Activated CD4-positive, alpha-beta T cell treated with anti-CD3 and anti-CD28 coated beads, Interleukin-2, Interleukin-4, amounts not matched to agents 100 ng/mL and 50 ng/mL, durations not matched to agents 16 hours and 8 hours (primary cell): ENCODE data around the gene METTL2A.
"Not testable (repeated sequence)": the region's sequence is repeated elsewhere in the genome, so short reads cannot be mapped to it uniquely, and the experiment has no call there.

Experiments
- DNase-seq: peaks from one replicate; pipeline ENCODE4 v3.0.0-alpha.2; 2020; ENCODE audit warnings: low spot score

The METTL2A gene

DNA sequence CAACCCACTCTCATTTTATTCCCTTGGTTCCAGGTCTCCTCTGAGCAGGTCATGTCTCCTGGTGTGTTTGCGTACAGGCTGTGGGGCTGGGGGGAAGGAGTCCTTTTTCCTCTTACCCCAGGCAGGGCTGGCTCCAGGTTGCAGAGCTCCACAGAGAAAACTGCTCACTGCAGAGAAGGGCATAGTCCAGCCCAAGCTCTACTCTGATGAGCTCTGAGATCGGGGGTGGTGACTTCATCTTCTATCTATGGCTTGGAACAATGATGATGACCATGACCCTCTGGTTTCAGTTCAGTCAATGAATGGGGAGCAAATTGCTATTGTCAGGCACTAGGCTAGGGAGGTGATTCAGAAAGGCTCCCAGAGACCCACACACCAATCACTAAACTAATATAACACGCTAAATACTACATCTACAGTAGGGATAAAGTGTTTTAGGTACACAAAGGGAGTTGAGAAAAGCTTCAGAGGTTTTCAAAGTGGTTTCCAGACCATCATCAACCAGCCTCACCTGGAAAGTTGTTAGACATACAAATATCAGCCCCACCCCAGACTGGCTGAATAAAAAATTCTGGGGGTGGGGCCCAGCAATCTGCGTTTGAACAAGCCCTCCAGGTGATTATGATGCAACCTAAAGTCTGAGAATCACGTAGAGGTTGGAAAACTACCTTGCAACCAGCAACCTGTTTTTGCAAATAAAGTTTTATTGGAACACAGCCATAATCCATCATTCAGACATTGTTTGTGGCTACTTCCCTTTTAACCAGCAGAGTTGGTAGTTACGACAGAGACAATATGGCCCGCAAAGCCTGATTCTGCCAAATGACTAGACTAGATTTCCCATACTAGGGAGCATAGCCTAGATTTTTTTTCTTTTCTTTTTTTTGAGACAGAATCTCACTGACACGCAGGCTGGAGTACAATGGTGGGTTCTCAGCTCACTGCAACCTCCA is 49.6 kb downstream of the METTL2A start:
- not testable (repeated sequence) for DNase-seq

DNA sequence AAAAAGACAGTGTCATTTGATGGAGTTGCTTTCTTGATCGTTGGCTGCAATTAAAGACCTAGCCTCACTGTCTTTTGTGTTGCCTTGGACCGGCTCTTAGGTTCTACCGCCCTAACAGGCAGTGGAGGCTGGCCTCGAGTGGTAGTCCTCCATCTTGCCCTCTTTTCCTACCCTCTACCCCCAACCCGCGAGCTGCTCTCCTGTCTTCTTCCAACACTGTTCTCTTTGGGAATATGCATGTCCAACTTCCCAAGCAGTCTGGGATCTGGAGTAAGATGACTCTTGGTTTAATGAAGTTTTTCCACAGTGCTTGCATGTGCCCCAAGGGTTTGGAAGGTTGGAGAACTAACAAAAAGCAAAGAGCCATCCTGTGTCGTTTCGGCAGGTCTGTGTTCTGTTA is 53.4 kb downstream of the METTL2A start:
- not testable (repeated sequence) for DNase-seq

DNA sequence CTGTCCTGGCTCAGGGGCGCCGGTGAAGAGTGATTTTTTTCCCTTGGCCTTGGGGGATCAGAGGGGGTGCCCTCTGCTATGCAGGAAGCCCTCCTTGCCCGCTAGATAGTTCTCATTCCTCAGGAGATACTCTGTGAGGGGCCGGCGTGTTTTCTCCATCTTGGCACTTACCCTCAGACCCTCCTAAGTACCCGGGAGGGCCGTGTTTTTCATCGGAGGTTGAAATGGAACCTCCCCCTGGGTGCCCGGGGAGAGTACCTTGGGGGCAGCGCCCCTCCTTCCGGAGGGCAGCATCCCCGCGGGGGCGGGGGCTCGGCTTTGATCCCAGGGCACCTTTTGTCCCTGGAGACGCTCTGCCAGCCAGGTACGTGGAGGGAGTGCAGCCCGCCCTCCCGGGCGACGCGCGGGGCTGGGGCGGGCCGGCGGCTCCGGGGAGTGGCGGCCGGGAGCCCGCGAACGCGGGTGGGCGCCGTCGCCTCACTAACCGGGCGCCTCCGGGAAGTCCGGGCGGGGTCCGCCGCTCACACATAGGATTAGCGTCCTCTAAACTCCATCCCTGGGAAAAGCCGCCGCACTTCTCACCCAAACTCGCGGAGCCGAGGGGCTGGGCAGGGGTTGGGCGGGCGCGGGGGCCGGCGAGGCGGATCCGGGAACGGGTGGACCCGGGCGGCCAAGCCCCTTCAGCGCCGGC is 54.2 kb downstream of the METTL2A start:
- DNase-seq: peak; percentile 25

DNA sequence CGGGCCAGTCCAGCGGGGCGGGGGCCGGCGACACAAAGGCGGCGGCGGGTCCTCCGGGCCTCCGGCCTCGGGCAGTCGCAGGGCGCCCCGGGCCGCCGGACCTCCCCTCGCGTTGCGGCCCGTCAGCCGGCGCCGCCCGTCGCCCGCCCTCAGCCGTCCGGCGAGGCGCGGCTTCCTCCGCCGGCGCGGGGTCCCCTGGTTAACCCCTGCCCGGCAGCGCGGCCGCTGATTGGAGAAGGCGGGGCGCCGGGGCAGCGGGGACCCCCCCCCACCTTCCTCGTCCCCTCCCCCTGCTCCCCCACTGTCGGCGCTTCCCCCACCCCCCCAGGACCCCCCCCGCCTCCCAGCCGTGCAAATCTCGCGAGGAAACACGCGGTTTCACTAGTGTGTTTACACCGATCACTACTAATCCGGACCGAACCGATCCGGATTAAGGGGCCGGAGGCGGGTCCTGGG is 54.8 kb downstream of the METTL2A start, which contains the start of gene TLK2:
Gene TLK2 (plus strand): TSS at position 402 of the 456 bp plus-strand sequence. CDS start 2,301 bp downstream, outside the sequence.
- DNase-seq: peak; percentile 76

DNA sequence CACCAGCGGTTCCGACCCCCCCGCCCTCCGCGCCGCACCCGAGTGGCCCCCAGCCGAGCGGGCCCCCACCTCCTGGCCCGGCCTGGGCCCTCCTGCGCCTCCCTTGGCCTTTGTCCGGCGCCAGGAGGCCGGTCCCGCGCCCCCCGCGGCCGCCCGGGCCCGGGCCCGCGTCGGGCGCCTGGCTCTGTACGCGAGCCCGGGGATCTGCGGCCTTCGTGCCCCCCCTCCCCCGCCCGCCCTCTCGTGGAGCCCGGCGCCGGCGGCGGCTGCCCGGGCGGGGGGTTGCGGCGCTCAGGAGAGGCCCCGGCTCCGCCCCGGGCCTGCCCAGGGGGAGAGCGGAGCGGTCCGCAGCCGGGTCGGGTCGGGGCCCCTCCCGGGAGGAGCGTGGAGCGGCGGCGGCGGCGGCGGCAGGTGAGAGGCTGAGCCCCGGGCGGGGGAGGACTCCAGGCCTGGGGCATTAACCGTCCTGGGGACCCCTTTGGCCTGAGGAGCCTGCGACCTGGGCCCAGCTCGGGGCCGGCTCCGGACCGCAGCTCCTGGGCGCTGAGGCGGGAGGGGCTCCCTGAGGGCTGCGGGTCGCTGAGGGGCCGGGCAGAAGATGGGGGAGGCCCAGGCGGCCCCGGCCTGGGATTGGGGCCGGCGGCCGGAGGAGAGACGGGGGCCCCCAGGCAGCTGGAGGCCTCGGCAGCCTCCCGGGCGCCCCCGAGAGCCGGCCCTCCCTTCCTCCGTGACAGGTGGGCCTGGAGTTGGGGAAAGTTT is 55.4 kb downstream of the METTL2A start:
- peak; percentile 17 for DNase-seq

DNA sequence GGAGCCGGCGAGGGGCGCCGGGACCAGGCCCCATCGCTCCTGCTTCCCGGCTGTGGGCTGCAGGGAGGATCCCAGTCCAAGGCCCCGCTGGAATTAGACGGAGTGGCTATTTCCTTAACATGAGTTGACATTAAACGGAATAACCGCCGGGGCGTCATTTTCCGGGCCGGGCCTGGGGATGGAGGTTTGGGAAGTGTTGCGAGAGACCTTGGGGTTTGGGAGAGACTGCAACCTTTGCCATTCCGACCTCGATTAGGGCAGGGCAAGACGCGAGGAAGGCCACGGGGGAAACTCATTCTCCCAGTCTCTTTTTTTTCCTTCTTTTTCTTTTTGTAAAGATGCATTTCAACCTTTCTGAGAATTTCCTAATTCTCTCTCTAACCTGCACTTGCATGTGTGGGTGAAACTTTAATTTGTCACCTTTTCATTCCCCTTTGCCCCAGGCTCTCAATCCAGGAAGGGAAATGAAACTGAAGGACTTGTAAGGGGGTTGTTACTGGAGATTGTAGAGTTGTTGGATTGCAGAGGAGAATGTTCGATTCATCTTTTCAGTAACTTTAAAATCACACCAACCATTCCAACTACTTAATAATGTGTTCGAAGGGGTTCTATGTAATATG is 56.1 kb downstream of the METTL2A start:
- not testable (repeated sequence) for DNase-seq

DNA sequence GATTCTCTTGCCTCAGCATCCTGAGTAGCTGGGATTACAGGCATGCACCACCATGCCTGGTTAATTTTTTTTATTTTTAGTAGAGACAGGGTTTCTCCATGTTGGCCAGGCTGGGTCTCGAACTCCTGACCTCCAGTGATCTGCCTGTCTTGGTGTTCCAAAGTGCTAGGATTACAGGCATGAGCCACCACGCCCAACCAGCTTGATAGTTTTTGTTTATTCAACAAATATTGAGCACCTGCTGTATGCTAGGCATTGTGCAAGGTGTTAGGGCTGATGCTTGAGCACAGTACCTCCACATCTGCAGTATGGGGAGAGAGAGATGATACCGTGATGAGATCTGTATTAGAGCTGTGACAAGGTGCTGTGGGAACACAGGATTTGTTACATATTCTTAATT is 58.9 kb downstream of the METTL2A start:
- not testable (repeated sequence) for DNase-seq

DNA sequence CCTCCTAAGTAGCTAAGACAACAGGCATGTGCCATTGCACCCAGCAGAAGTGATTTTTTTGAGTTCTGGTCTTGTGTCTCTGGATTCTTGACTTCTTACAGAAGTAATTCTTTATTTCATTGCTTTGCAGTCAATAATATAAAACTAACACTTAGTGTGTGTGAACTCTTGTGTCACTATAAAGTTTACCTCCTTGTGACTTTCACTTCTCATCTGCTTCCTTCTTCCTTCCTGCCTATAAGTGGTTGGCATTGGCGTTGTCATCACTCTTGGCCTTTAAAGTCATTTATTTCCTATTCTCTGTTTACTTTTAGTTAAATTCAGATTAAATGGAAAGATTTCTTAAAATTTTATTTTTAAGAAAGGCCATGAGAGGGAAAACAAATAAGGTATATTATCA is 67.3 kb downstream of the METTL2A start:
- DNase-seq: not testable (repeated sequence)

DNA sequence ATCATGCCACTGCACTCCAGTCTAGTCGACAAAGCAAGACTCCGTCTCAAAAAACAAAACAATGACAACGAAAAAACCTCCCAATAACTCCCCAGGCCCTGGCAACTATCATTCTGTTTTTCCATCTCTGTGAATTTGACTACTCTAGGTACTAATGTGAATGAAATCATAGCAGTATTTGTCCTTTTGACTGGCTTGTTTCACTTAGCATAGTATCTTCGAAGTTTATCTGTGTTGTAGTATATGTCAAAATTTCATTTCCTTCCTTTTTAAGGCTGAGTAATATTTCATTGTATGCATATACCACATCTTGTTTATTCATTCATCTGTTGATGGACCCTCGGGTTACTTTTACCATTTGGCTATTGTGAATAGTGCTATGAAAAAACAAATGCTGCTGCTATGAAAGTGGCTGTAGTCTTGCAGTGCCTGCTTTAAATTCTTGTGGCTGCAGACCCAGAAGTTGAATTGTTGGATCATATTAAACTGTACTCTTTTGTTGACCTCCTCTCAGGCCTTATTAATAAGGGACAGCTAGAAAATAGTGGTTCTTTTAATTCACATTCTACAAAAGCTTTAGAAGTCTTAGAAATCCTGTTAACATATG is 69.5 kb downstream of the METTL2A start:
- not testable (repeated sequence) for DNase-seq

DNA sequence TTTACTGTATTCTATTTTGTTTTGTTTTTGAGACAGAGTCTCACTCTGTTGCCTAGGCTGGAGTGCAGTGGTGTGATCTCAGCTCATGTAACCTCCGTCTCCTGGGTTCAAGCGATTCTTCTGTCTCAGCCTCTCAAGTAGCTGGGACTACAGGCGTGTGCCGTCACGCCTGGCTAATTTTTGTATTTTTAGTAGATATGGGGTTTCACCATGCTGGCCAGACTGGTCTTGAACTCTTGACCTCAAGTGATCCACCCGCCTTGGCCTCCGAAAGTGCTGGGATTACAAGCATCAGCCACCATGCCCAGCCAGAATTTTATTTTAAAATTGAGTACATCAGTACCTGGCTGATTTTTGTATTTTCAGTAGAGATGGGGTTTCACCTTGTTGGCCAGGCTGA is 70.4 kb downstream of the METTL2A start:
- not testable (repeated sequence) for DNase-seq

DNA sequence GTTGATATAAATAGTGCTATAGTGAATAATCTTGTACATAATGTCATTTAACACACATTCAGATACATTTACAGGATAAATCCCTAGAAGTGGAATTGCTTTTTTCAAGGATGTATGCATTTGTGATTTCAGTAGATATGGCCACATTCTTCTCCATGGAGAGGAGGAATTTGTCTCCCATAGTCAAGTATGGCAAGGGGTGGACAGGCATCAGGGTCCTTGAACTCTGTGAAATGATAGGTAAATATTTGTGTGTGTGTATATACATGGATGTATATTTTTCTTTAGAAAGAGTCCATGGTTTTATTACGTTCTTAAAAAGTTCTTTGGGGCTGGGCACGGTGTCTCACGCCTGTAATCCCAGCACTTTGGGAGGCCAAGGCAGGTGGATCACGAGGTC is 72.6 kb downstream of the METTL2A start:
- not testable (repeated sequence) for DNase-seq

DNA sequence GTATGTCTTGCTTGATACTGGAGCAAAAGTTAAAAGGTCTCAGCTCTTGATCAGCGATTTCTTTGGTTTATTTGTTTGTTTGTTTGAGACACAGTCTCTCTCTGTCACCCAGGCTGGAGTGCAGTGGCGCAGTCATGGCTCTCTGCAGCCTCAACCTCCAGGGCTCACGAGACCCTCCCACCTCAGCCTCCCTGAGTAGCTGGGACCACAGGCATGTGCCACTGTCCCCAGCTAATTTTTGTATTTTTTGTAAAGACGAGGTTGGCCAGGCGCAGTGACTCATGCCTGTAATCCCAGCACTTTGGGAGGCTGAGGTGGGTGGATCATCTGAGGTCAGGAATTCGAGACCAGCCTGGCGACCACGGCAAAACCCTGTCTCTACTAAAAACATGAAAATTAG is 75.1 kb downstream of the METTL2A start:
- DNase-seq: not testable (repeated sequence)
